HG02973 (cell line): Measurements from ENCODE around the gene GFRA1.
"Not testable (repeated sequence)": the region's sequence is repeated elsewhere in the genome, so short reads cannot be mapped to it uniquely, and the experiment has no call there.

ENCODE experiments used
- ATAC-seq: cut with Tn5 transposase; IDR thresholded peaks from one replicate; pipeline ENCODE4 v1.9.1; 2021; ENCODE audit warnings: moderate library complexity; ENCODE audit not compliant: unreplicated experiment

Gene GFRA1

GRCh38 chr10:116076621-116077020 lies 196.4 kb downstream of the GFRA1 start:
- ATAC-seq = no peak

GRCh38 chr10:116073510-116073909 lies 199.5 kb downstream of the GFRA1 start:
- no peak for ATAC-seq

GRCh38 chr10:116073001-116073400 lies 200.0 kb downstream of the GFRA1 start:
- ATAC-seq = no peak

GRCh38 chr10:116071453-116072148 lies 201.4 kb downstream of the GFRA1 start:
- ATAC-seq = no peak

- no peak for ATAC-seq
Measured at GRCh38 chr10:116070743-116071320, 202.2 kb downstream of the GFRA1 start.

GRCh38 chr10:116069856-116070255 lies 203.2 kb downstream of the GFRA1 start:
- no peak for ATAC-seq

- no peak for ATAC-seq
Measured at GRCh38 chr10:116067825-116068224, 205.2 kb downstream of the GFRA1 start.

GRCh38 chr10:116063107-116063506 lies 209.9 kb downstream of the GFRA1 start:
- ATAC-seq = no peak

GRCh38 chr10:116060864-116061263 lies 212.1 kb downstream of the GFRA1 start:
- ATAC-seq = no peak

- no peak for ATAC-seq
Measured at GRCh38 chr10:116059320-116059719, 213.7 kb downstream of the GFRA1 start.

GRCh38 chr10:116056445-116057293 lies 216.3 kb downstream of the GFRA1 start:
- ATAC-seq = no peak

- ATAC-seq = no peak
Measured at GRCh38 chr10:116055917-116056252, 217.1 kb downstream of the GFRA1 start.

GRCh38 chr10:116055252-116055916 lies 217.6 kb downstream of the GFRA1 start:
- ATAC-seq = no peak

- ATAC-seq = no peak
Measured at GRCh38 chr10:116053910-116054309, 219.1 kb downstream of the GFRA1 start.

GRCh38 chr10:116053009-116053730 lies 219.8 kb downstream of the GFRA1 start:
- not testable (repeated sequence) for ATAC-seq

GRCh38 chr10:116052522-116052921 lies 220.5 kb downstream of the GFRA1 start:
- not testable (repeated sequence) for ATAC-seq

- ATAC-seq = no peak
Measured at GRCh38 chr10:116049974-116050304, 223.1 kb downstream of the GFRA1 start.

- ATAC-seq = no peak
Measured at GRCh38 chr10:116049158-116049973, 223.6 kb downstream of the GFRA1 start.

- no peak for ATAC-seq
Measured at GRCh38 chr10:116045366-116046356, 227.3 kb downstream of the GFRA1 start.
